Upper lobe of left lung (tissue), 4 donors: ENCODE data around the gene DAW1.

Source experiments
- CTCF ChIP-seq, 6 experiments: fragments of 450-650 bp in 4 of 6; fragments of 200-600 bp in 2 of 6; sonication (generic) in 2 of 6; IDR thresholded peaks; one replicate each; pipeline ENCODE4 v1.5.1; 2016 to 2019; ENCODE audit warnings: antibody characterized with exemption in 6 of 6
- EP300 ChIP-seq, 4 donors: sonication (generic); formaldehyde crosslinking; IDR thresholded peaks; one replicate each; pipeline ENCODE4 v1.5.1; 2017; ENCODE audit warnings: antibody characterized with exemption in 4 of 4, control low read depth in 2 of 4
- POLR2A ChIP-seq, 4 donors: fragments of 450-650 bp; IDR thresholded peaks; one replicate each; pipeline ENCODE4 v1.5.1; 2016 to 2017; ENCODE audit warnings: antibody characterized with exemption in 4 of 4, mild to moderate bottlenecking in 2 of 4

- TF ChIP-seq EP300 (IDR thresholded peaks at IDR 0.05), result no peak
- TF ChIP-seq CTCF (IDR thresholded peaks at IDR 0.05), result no peak
- no peak for TF ChIP-seq POLR2A (IDR thresholded peaks at IDR 0.05)
Measured at GRCh38 chr2:227855440-227855839, 16.0 kb upstream of the DAW1 start.
